ENCODE measurements around the gene DNAJC5.

DNA sequence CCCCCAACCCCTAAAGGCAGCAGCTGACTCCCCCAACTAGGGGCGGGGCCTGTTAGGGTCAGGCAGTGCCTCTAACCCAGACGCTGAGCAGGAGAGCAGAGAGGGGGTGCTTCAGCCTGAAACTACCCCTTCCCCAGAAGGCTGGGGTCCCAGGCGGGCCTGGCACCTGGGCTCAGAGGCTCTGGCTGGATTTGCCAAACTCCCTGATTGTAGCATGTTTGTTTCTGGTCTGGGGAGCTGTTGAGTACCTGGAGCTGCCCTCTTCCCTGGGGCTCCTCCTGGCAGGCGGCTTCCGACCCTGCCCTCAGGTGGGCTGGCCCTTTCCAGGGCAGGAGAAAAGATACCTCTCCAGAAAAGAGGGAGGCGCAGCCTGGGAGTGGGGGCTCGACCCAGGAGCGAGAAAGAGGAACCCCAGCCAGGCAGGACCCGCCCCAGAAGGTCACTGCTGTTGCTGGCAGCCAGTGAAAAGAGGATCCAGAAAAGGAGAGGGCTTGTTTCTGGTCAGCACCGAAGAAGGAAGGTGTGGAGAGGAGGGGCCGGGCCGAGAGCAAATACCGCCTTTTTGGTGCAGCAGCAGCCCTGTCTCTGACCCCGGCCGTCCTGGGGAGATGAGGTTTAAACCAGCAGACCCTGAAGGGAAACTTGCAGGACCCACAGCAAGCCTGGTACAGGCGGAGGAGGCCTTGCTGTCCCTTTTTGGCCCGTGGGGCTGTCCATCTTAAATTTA is 34.4 kb upstream of the DNAJC5 start:
- TF ChIP-seq, protein P1, sequence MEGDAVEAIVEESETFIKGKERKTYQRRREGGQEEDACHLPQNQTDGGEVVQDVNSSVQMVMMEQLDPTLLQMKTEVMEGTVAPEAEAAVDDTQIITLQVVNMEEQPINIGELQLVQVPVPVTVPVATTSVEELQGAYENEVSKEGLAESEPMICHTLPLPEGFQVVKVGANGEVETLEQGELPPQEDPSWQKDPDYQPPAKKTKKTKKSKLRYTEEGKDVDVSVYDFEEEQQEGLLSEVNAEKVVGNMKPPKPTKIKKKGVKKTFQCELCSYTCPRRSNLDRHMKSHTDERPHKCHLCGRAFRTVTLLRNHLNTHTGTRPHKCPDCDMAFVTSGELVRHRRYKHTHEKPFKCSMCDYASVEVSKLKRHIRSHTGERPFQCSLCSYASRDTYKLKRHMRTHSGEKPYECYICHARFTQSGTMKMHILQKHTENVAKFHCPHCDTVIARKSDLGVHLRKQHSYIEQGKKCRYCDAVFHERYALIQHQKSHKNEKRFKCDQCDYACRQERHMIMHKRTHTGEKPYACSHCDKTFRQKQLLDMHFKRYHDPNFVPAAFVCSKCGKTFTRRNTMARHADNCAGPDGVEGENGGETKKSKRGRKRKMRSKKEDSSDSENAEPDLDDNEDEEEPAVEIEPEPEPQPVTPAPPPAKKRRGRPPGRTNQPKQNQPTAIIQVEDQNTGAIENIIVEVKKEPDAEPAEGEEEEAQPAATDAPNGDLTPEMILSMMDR (optimal IDR thresholded peaks at IDR 0.05 in 1 of 3, IDR thresholded peaks at IDR 0.05 in 1 of 3, conservative IDR thresholded peaks at IDR 0.05 in 1 of 3; ENCODE audit: extremely low read depth in 1 of 3, insufficient read depth in 2 of 3, low read length in 3 of 3), result no peak
- TF ChIP-seq EZH2 (IDR thresholded peaks at IDR 0.05; ENCODE audit: low read length), result no peak
